ENCODE measurements around the gene RPTOR. TPM values are rescaled to one million over a fixed set of nuclear protein-coding genes. Genes with fewer than 3 reads are reported as not detected.

RPTOR gene
- total RNA-seq, 1 donor from 2014 or later: 40.9 TPM

DNA sequence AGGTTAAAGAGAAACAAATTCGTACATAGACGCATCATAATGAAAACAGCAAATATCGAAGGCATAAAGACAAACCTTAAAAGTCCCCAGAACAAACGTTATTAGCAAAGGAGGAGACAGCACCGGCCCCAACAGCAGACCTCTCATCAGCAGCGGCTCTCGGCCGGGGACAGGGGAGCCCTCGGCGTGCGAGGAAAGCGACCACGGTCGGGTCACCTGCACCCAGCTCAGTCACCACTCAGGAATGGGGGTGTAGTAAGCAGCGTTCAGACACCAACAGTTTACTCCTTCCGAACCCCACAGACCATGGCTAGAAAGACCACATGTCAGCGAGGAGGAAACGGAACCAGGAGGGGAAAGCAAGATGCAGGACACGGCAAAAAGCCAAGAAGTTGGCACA is 337.7 kb downstream of the RPTOR start:
- DNase-seq: no peak

- DNase-seq: no peak
These were observed 338.5 kb downstream of the RPTOR start for GRCh38 chr17:80882926-80883685.

DNA sequence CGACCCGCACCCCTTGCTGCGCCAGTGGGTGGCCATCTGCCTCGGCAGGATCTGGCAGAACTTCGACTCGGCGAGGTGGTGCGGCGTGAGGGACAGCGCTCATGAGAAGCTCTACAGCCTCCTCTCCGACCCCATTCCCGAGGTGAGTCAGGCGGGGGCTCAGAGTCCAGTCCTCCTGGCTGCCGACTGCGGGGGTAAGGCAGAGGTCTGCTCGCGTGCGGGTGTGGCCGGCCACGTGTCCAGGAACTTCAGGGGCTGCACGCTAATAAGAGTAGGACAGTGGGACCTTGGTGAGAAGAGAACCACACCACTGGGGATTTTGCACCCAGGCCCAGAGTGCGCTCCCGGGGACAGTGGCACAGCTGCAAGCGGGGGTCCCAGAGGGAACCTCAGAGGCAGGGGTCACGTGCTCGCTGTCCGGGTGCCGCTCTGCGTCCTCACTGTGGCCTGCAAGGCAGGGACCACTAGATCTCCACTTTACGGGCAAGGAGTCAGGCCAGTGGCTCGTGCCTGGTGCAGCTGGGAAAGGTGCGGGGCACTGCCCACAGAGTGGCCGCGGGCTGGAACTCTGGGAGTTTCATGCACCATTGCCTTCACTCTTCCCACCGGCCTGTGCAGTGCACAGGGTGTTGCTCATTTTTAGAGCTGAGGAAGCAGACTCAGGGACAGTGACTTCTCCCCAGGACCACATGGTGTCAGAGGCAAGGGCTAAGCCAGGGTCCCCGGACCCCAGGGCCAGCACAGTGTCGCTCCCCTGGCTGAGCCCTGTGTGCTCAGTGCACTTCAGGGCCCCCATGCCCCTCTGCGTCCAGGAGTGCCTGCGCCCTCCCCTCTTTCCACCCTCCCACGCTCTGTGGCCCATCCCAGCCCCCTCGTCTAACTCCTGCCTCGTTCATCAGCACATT is 339.4 kb downstream of the RPTOR start:
- no peak for DNase-seq

DNA sequence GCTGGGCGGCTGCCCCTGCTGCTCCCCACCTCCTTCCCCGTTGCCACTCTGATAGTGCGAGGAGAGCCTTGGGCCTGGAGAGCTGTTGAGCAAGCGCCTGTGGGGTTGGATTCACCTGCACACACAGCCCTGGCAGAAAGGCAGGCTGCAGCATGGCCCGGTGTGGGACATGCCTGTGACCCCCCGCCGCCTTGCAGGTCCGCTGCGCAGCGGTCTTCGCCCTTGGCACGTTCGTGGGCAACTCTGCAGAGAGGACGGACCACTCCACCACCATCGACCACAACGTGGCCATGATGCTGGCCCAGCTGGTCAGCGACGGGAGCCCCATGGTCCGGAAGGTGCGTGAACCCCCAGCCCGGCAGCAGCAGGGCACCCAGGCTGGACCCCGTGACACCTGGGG is 340.2 kb downstream of the RPTOR start:
- DNase-seq: no peak

- DNase-seq: peak; percentile 54
These were observed 341.4 kb downstream of the RPTOR start for GRCh38 chr17:80885947-80886582.

GRCh38 chr17:80886641-80887573 is 342.3 kb downstream of the RPTOR start:
- DNase-seq: no peak

DNA sequence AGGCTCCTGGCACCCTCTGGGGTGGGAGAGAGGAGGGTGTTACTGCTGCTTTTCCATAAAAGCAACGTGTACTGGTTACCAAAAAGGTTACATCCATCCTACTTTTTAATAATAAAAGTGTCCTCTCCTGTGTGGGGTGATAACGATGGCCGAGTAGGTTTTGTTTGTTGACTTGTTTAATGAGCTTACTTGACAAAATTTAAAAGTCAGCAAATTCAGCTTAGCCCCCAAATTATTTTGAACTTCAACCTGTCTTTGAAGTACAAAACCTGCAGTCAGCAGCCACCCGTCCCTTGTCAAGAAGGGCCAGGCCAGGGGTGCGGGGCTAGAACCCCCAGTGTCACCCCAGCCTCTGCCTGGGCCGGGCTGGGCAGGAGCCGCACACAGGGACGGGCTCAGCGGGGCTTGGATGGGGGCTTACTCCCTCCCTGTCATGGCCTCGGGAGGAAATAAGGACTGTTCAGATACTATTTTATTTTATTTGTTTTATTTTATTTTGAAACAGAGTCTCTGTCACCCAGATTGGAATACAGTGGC is 343.1 kb downstream of the RPTOR start:
- no peak for DNase-seq

DNA sequence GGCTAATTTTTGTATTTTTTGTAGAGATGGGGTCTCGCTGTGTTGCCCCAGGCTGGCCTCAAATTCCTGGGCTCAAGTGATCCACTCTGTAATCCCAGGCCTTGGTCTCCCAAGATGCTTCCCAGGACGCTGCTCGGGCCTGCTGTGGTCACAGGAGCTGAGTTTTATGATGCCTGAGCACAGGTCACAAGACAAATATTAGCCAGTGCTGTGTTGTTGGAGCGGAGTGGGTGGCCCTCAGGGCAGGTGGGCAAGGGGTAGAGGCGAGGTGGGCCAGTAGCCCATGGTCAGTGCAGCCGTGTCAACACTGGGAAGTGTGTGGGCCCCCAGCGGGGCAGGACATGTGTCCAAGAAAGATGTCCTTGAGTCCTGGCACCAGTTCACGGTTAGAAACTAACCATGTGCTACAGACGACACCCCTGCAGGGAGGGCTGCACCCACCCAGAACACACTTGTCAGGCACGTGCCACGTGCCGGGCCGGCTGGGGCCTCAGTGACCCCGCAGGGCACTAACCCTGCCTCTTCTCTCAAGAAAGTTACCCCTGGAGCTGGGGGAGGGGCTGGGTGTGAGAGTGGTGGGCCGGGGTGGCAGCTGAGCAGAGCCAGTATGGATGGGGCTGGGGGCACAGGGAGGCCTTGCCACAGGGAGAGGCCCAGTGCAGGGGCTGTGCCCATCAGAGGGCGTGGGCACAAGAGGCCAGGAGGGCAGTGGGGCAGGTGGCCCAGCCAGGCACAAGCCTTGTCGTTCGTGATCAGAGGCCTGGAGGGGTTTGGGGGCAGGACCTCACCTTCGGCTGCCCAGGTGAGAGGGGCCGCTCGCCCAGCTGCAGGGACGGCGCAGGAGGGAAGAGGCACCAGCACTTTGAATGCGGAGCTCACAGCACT is 343.9 kb downstream of the RPTOR start:
- DNase-seq: no peak

- no peak for DNase-seq
These were observed 344.9 kb downstream of the RPTOR start for GRCh38 chr17:80889231-80890195.

- DNase-seq: peak; percentile 63
These were observed 345.7 kb downstream of the RPTOR start for GRCh38 chr17:80890196-80890920.

GRCh38 chr17:80890921-80891396 is 346.3 kb downstream of the RPTOR start:
- DNase-seq: peak; percentile 66

DNA sequence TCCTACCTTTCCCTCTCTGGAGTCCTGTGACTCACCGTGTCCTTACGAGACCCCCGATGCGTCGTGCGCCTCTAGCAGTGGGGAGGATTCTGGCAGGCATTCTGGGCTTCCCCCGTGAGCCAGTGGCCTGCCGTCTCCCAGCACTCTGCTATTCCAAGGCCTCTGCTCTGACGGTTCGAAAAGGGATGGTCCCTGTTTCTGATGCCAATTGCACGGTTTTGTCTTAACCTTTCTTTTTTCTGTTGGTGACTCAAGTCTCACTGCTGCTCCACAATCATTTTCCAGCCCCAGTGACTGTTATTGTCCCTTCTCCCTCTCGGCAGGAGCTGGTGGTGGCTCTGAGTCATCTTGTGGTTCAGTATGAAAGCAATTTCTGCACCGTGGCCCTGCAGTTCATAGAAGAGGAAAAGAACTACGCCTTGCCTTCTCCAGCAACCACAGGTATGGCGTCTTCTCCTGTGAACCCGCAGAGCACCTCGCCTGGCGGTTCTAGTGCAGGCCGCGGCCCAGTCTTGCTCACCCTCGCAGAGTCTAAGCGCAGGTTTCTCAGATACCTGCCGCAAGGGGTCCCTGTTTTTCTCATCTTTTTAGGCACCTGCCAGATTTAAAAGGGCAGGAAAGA is 346.9 kb downstream of the RPTOR start:
- no peak for DNase-seq

GRCh38 chr17:80892019-80892855 is 347.6 kb downstream of the RPTOR start:
- DNase-seq: peak; percentile 91

- DNase-seq: peak; percentile 37
These were observed 348.4 kb downstream of the RPTOR start for GRCh38 chr17:80892900-80893603.

- no peak for DNase-seq
These were observed 349.2 kb downstream of the RPTOR start for GRCh38 chr17:80893604-80894438.
